SK-N-SH (cell line): ENCODE results near the gene PARP12. TPM values are rescaled to one million over a fixed set of nuclear protein-coding genes. Genes with fewer than 3 reads are reported as not detected.

Experiments used
- CTCF ChIA-PET: fragments of 300-600, 350-600 bp; formaldehyde crosslinking; extraction: SDS; loops from one replicate; lab custom pipeline; 2021; lab: Yijun Ruan, JAX
- POLR2A ChIA-PET: fragments of 350-600 bp; sonication (Branson Sonifier 250); formaldehyde crosslinking; extraction: SDS; loops from one replicate; lab custom pipeline; 2020; ENCODE audit warnings: antibody characterized with exemption, inconsistent platforms; lab: Yijun Ruan, JAX
- DNase-seq: peaks from one replicate; pipeline ENCODE4 v3.0.0; 2012
- H2AFZ ChIP-seq: fragments of 200-600 bp; sonication (generic); 2 replicates; pipeline ENCODE4 v1.8.1; 2016; ENCODE audit warnings: antibody characterized with exemption, mild to moderate bottlenecking, low read depth
- H3F3A ChIP-seq: fragments of 200-600 bp; sonication (generic); replicated peaks from 2 replicates; pipeline ENCODE3; 2016; ENCODE audit warnings: antibody characterized with exemption, mild to moderate bottlenecking; ENCODE audit not compliant: insufficient read depth
- H3K27ac ChIP-seq, 2 experiments: fragments of 200-500 bp in 1 of 2; fragments of 200-600 bp in 1 of 2; sonication (Bioruptor generic) in 1 of 2; sonication (generic), shearing (Covaris generic) in 1 of 2; 2 replicates each; pipeline versions ENCODE4 v1.5.1 to v1.6.1; 2014 to 2016; ENCODE audit warnings: low read depth in 2 of 2, inconsistent platforms in 1 of 2, low read length in 1 of 2, mild to moderate bottlenecking in 1 of 2, mixed read lengths in 1 of 2
- H3K27me3 ChIP-seq: fragments of 200-600 bp; sonication (generic), shearing (Covaris generic); 2 replicates; pipeline ENCODE4 v1.6.1; 2016; ENCODE audit warnings: mixed run types; ENCODE audit not compliant: insufficient read depth
- H3K36me3 ChIP-seq, 2 experiments: fragments of 200-500 bp in 1 of 2; fragments of 200-600 bp in 1 of 2; sonication (Bioruptor generic) in 1 of 2; sonication (generic) in 1 of 2; replicated peaks in 1 of 2; 2 replicates each; pipeline versions ENCODE3 to v1.5.1; 2014 to 2016; ENCODE audit warnings: low read length in 1 of 2, mild to moderate bottlenecking in 1 of 2; ENCODE audit not compliant: insufficient read depth in 2 of 2, control insufficient read depth in 1 of 2
- H3K4me1 ChIP-seq, 2 experiments: fragments of 200-500 bp in 1 of 2; fragments of 200-600 bp in 1 of 2; sonication (Bioruptor generic) in 1 of 2; sonication (generic), shearing (Covaris generic) in 1 of 2; 2 replicates each; pipeline versions ENCODE4 v1.5.1 to v1.6.1; 2014 to 2016; ENCODE audit warnings: low read depth in 1 of 2, low read length in 1 of 2, mixed run types in 1 of 2; ENCODE audit not compliant: insufficient read depth in 2 of 2, control insufficient read depth in 1 of 2
- H3K4me2 ChIP-seq: fragments of 200-600 bp; sonication (generic), shearing (Covaris generic); 2 replicates; pipeline ENCODE4 v1.6.1; 2017; ENCODE audit warnings: mixed run types
- H3K4me3 ChIP-seq, 2 experiments: fragments of 200-500 bp in 1 of 2; fragments of 200-600 bp in 1 of 2; sonication (Bioruptor generic) in 1 of 2; sonication (generic), shearing (Covaris generic) in 1 of 2; 2 replicates each; pipeline versions ENCODE4 v1.5.1 to v1.8.1; 2014 to 2016; ENCODE audit warnings: low read depth in 2 of 2, inconsistent platforms in 1 of 2, low read length in 1 of 2, mild to moderate bottlenecking in 1 of 2, mixed read lengths in 1 of 2, moderate library complexity in 1 of 2
- H3K79me2 ChIP-seq: fragments of 200-600 bp; sonication (generic); 2 replicates; pipeline ENCODE4 v1.8.1; 2017; ENCODE audit warnings: mild to moderate bottlenecking; ENCODE audit not compliant: insufficient read depth
- H3K9ac ChIP-seq: fragments of 200-600 bp; sonication (generic); 2 replicates; pipeline ENCODE4 v1.6.1; 2017; ENCODE audit warnings: mixed run types
- H3K9me2 ChIP-seq: fragments of 200-600 bp; sonication (generic); 2 replicates; pipeline ENCODE4 v1.6.1; 2017; ENCODE audit warnings: mixed run types
- H3K9me3 ChIP-seq: fragments of 200-600 bp; sonication (generic); 2 replicates; pipeline ENCODE4 v1.6.1; 2017; ENCODE audit warnings: mixed run types, mild to moderate bottlenecking, moderate library complexity
- H4K20me1 ChIP-seq: fragments of 200-600 bp; sonication (generic); 2 replicates; pipeline ENCODE4 v1.6.1; 2017; ENCODE audit warnings: mild to moderate bottlenecking, mixed run types; ENCODE audit not compliant: insufficient read depth
- ELF1 ChIP-seq: IDR thresholded peaks from 2 replicates; pipeline ENCODE4 v1.4.0; 2012
- EP300 ChIP-seq, 2 experiments: IDR thresholded peaks; 2 replicates each; pipeline versions ENCODE4 v1.4.0 to v1.6.1; 2012; ENCODE audit warnings: borderline replicate concordance in 1 of 2, low read depth in 1 of 2, low read length in 1 of 2
- EZH2phosphoT487 ChIP-seq: fragments of 200-600 bp; sonication (generic); IDR thresholded peaks from 2 replicates; pipeline ENCODE4 v1.6.1; 2017; ENCODE audit warnings: low read depth, mixed run types, mild to moderate bottlenecking, antibody characterized with exemption, moderate library complexity, borderline replicate concordance
- MXI1 ChIP-seq: IDR thresholded peaks from 2 replicates; pipeline ENCODE4 v1.6.1; 2012; ENCODE audit warnings: mild to moderate bottlenecking, low read depth, low read length, improper control_type of control experiment
- NFIC ChIP-seq: IDR thresholded peaks from 2 replicates; pipeline ENCODE4 v1.4.0; 2012; ENCODE audit warnings: borderline replicate concordance
- NRF1 ChIP-seq: IDR thresholded peaks from 2 replicates; pipeline ENCODE4 v1.6.1; 2012; ENCODE audit warnings: low read depth, mild to moderate bottlenecking, low read length
- POLR2AphosphoS5 ChIP-seq: IDR thresholded peaks from 2 replicates; pipeline ENCODE4 v1.6.1; 2012; ENCODE audit warnings: low read depth, low read length
- RFX5 ChIP-seq: IDR thresholded peaks from 2 replicates; pipeline ENCODE4 v1.6.1; 2012; ENCODE audit warnings: mild to moderate bottlenecking, improper control_type of control experiment, low read length
- RXRA ChIP-seq: IDR thresholded peaks from 2 replicates; pipeline ENCODE4 v1.4.0; 2012; ENCODE audit warnings: low read depth, mild to moderate bottlenecking, borderline replicate concordance
- TEAD4 ChIP-seq: IDR thresholded peaks from 2 replicates; pipeline ENCODE4 v1.4.0; 2012; ENCODE audit warnings: mild to moderate bottlenecking, borderline replicate concordance; ENCODE audit not compliant: insufficient read depth
- WGBS: methylation state at CpG from one replicate; pipeline ENCODE4 v1.1.6; 2017; ENCODE audit warnings: low lambda C conversion rate; 5-methylcytosine and 5-hydroxymethylcytosine counted together
- polyA plus RNA-seq, 3 experiments: library from polyadenylated mRNA; depleted of rRNA; stranded (reverse); fragments of >200 nt; gene quantifications; 2 replicates each; pipeline ENCODE4 v1.2.3, GENCODE V29; 2012
- TF ChIP-seq, protein P1 (sequence below): fragments of 150-350 bp; IDR thresholded peaks from 2 replicates; pipeline ENCODE4 v1.6.1; 2017; ENCODE audit warnings: antibody characterized with exemption, low read length, low read depth, borderline replicate concordance
- TF ChIP-seq, protein P2 (sequence below): IDR thresholded peaks from 2 replicates; pipeline ENCODE4 v1.6.1; 2012; ENCODE audit warnings: mild to moderate bottlenecking, low read depth, low read length, moderate library complexity
- TF ChIP-seq, protein P3 (sequence below): fragments of 200-600 bp; sonication (generic); IDR thresholded peaks from 2 replicates; pipeline ENCODE4 v1.6.1; 2017; ENCODE audit warnings: antibody characterized with exemption, mild to moderate bottlenecking, moderate library complexity
- TF ChIP-seq, protein P4 (sequence below): IDR thresholded peaks from 2 replicates; pipeline ENCODE4 v1.4.0; 2012; ENCODE audit warnings: low read depth

The PARP12 gene
- polyA plus RNA-seq, 1 of the 3 experiments (the other 2 are of a cell fraction): 17.7 TPM

DNA sequence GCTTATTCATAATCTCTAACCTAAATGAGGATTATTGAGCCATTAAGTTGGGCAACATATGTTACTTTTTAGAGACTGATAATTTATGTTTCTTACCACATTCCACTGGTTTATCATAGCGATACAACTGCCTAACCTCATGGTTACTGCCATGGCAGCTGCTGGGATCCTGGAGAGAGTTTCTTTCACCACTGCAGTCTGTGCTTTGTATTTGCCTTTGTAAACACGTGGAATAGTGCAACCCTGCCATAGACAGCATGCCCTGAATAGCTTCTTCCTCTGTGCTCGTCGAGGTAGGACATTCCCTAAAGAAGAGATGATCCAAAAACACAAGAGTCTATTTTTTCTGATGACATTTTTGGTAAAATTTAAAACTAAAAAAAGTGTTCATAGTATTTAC, 33.7 kb upstream of the PARP12 start:
- H3K9ac ChIP-seq: no peak overlapping the region
- POLR2A ChIA-PET: no interaction called here
- no peak for DNase-seq
- H3K79me2 ChIP-seq: no peaks in the 10 kb centered on the region
- TF ChIP-seq, protein P1, sequence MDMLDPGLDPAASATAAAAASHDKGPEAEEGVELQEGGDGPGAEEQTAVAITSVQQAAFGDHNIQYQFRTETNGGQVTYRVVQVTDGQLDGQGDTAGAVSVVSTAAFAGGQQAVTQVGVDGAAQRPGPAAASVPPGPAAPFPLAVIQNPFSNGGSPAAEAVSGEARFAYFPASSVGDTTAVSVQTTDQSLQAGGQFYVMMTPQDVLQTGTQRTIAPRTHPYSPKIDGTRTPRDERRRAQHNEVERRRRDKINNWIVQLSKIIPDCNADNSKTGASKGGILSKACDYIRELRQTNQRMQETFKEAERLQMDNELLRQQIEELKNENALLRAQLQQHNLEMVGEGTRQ: no peak
- no peak for TF ChIP-seq NFIC
- TF ChIP-seq, protein P2, sequence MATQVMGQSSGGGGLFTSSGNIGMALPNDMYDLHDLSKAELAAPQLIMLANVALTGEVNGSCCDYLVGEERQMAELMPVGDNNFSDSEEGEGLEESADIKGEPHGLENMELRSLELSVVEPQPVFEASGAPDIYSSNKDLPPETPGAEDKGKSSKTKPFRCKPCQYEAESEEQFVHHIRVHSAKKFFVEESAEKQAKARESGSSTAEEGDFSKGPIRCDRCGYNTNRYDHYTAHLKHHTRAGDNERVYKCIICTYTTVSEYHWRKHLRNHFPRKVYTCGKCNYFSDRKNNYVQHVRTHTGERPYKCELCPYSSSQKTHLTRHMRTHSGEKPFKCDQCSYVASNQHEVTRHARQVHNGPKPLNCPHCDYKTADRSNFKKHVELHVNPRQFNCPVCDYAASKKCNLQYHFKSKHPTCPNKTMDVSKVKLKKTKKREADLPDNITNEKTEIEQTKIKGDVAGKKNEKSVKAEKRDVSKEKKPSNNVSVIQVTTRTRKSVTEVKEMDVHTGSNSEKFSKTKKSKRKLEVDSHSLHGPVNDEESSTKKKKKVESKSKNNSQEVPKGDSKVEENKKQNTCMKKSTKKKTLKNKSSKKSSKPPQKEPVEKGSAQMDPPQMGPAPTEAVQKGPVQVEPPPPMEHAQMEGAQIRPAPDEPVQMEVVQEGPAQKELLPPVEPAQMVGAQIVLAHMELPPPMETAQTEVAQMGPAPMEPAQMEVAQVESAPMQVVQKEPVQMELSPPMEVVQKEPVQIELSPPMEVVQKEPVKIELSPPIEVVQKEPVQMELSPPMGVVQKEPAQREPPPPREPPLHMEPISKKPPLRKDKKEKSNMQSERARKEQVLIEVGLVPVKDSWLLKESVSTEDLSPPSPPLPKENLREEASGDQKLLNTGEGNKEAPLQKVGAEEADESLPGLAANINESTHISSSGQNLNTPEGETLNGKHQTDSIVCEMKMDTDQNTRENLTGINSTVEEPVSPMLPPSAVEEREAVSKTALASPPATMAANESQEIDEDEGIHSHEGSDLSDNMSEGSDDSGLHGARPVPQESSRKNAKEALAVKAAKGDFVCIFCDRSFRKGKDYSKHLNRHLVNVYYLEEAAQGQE: no peak
- TF ChIP-seq, protein P3, sequence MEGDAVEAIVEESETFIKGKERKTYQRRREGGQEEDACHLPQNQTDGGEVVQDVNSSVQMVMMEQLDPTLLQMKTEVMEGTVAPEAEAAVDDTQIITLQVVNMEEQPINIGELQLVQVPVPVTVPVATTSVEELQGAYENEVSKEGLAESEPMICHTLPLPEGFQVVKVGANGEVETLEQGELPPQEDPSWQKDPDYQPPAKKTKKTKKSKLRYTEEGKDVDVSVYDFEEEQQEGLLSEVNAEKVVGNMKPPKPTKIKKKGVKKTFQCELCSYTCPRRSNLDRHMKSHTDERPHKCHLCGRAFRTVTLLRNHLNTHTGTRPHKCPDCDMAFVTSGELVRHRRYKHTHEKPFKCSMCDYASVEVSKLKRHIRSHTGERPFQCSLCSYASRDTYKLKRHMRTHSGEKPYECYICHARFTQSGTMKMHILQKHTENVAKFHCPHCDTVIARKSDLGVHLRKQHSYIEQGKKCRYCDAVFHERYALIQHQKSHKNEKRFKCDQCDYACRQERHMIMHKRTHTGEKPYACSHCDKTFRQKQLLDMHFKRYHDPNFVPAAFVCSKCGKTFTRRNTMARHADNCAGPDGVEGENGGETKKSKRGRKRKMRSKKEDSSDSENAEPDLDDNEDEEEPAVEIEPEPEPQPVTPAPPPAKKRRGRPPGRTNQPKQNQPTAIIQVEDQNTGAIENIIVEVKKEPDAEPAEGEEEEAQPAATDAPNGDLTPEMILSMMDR: no peak
- TF ChIP-seq ELF1: no peak
- no peak for TF ChIP-seq POLR2AphosphoS5
- TF ChIP-seq RFX5: no peak
- TF ChIP-seq MXI1: no peak
- TF ChIP-seq NRF1: no peak
- TF ChIP-seq, protein P4, sequence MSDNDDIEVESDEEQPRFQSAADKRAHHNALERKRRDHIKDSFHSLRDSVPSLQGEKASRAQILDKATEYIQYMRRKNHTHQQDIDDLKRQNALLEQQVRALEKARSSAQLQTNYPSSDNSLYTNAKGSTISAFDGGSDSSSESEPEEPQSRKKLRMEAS: no peak
- no peak for TF ChIP-seq TEAD4
- no peak for TF ChIP-seq RXRA
- TF ChIP-seq EP300 (IDR thresholded peaks at IDR 0.05; ENCODE audit: borderline replicate concordance in 1 of 2, low read depth in 1 of 2, low read length in 1 of 2): no peak
- TF ChIP-seq EZH2phosphoT487: no peak
- no peak overlapping the region for H3K4me2 ChIP-seq
- no peak overlapping the region for H3K4me3 ChIP-seq
- H2AFZ ChIP-seq: no peak overlapping the region
- no peaks in the 10 kb centered on the region for H3K9me3 ChIP-seq
- H4K20me1 ChIP-seq: no peaks in the 10 kb centered on the region
- CTCF ChIA-PET: interaction anchor here (0.9 kb wide), 1 partner anchor 230 kb away, joined by 3 read pairs; no protein-coding TSS in a partner anchor
- H3K27me3 ChIP-seq: no peaks in the 10 kb centered on the region
- WGBS: 78% methylated on average over 4 of the region's 4 CpGs
- H3K9me2 ChIP-seq: no peaks in the 10 kb centered on the region
- H3K27ac ChIP-seq: no peak overlapping the region
- no peaks in the 10 kb centered on the region for H3K4me1 ChIP-seq
- peaks cover 39 to 55% of the 10 kb centered on the region in 2 experiments for H3K36me3 ChIP-seq
- H3F3A ChIP-seq: no peaks in the 10 kb centered on the region
